ENCODE results near the gene SLC7A5.
"Not testable (repeated sequence)": the region's sequence is repeated elsewhere in the genome, so short reads cannot be mapped to it uniquely, and the experiment has no call there.

The SLC7A5 gene

DNA sequence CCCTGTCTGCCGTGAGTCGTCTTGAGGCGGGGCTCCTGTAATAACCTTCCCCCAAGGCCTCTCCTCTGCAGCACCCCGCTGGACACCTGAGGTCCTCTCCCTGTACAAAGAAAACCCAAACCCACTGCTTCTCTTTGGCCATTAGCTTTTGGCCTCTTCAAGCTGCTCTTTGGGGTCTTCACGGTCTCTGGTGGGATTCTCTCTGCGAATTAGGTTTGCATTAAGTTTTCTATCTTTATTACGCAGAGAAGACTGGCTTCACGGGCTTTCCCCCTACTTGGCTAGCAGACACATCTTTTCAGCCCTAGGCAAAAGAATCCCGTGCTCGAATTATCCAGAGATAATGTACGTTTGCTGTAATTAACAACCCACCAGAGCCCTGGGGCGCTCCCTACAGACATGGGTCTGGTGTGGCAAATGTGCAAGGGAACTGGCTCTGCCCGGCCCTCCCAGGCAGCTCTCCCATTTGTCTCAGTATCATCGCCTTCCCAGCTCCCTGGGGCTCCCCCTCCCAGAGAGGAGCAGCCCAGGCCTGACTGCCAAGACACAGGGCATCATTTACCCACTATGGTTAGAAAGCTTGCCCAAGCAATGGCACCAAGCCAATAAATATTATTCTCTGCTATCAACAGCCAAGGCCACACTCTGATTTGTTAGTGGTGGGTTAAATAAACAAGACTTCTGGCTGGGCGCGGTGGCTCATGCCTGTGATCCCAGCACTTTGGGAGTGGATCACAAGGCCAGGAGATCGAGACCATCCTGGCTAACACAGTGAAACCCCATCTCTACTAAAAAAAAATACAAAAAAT is 78.8 kb downstream of the SLC7A5 start:
- no peaks in the 10 kb centered on the region for H3K79me2 ChIP-seq (ENCODE audit: insufficient read depth, low read length)
- no peak overlapping the region for H3K4me2 ChIP-seq (ENCODE audit: low read length)
- no peak overlapping the region for H3K4me3 ChIP-seq (ENCODE audit: low read depth, low read length, poor library complexity, severe bottlenecking)
- H3K9me2 ChIP-seq (ENCODE audit: low read depth, low read length): no peaks in the 10 kb centered on the region
- no peaks in the 10 kb centered on the region for H3K9me3 ChIP-seq (ENCODE audit: low read length)
- H3K36me3 ChIP-seq (ENCODE audit: insufficient read depth, low read length): no peaks in the 10 kb centered on the region
- no peak overlapping the region for H2AFZ ChIP-seq (ENCODE audit: low read length)
- peaks cover 14% of the 10 kb centered on the region for H3K4me1 ChIP-seq (ENCODE audit: insufficient read depth, low read length, severe bottlenecking)
- H3K9ac ChIP-seq (ENCODE audit: low read length): no peak overlapping the region
- H4K20me1 ChIP-seq (ENCODE audit: insufficient read depth, low read length): no peaks in the 10 kb centered on the region
- no peak for TF ChIP-seq EZH2 (IDR thresholded peaks at IDR 0.05; ENCODE audit: borderline replicate concordance, low read length)
- TF ChIP-seq, protein P1, sequence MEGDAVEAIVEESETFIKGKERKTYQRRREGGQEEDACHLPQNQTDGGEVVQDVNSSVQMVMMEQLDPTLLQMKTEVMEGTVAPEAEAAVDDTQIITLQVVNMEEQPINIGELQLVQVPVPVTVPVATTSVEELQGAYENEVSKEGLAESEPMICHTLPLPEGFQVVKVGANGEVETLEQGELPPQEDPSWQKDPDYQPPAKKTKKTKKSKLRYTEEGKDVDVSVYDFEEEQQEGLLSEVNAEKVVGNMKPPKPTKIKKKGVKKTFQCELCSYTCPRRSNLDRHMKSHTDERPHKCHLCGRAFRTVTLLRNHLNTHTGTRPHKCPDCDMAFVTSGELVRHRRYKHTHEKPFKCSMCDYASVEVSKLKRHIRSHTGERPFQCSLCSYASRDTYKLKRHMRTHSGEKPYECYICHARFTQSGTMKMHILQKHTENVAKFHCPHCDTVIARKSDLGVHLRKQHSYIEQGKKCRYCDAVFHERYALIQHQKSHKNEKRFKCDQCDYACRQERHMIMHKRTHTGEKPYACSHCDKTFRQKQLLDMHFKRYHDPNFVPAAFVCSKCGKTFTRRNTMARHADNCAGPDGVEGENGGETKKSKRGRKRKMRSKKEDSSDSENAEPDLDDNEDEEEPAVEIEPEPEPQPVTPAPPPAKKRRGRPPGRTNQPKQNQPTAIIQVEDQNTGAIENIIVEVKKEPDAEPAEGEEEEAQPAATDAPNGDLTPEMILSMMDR (IDR thresholded peaks at IDR 0.05; ENCODE audit: low read length): no peak
- H3F3A ChIP-seq (ENCODE audit: insufficient read depth, low read length): no peaks in the 10 kb centered on the region
- no peaks in the 10 kb centered on the region; the same call in 1 of the 2 replicates for H3K27me3 ChIP-seq (ENCODE audit: insufficient read depth, low read length)
- no peak overlapping the region for H3K27ac ChIP-seq (ENCODE audit: low read depth, low read length, poor library complexity, severe bottlenecking)

DNA sequence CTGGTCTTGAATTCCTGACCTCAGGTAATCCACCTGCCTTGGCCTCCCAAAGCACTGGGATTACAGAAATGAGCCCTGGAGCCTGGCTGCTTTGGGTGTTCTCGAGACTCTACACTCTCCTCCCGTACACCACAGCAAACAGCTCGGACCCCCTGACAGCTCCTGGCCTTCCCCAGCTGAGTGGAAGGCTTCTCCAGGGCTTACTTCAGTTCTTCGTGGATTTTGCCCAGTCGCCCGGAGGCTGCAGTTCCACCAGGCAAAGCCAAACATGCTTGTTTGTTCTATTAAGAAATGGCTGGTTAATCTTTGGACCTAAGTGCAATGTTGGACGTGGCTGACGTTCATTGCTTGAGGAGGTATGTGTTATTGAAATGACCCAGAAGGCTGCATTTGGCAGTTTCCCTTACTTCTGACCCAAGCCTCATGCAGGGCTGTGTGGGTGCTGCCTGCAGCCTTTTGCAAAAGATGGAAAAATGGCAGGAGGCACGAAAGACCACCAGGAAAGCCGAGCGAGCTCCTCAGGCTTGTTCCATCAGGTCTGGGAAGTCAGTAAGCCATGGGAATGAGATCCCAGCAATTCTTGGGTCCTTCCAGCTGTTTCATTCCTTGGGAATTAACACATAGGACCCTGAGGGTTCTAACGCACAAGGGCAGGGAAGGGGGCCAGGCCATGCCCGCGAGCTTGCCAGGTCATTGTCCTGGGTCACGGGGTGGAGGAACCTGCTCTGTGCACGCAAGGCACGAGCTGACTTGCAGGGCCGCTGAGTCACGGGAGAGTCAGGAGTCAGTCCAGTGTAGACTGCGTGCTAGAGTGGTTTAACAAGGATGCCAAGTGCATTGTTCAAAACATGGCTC is 79.6 kb downstream of the SLC7A5 start:
- Histone ChIP-seq H3K9me3 (ENCODE audit: low read length) (no peaks in the 10 kb centered on the region), H4K20me1 (ENCODE audit: insufficient read depth, low read length) (no peaks in the 10 kb centered on the region), H3K4me3 (ENCODE audit: low read depth, low read length, poor library complexity, severe bottlenecking) (no peak overlapping the region), H3K9me2 (ENCODE audit: low read depth, low read length) (no peaks in the 10 kb centered on the region), H3K27ac (ENCODE audit: low read depth, low read length, poor library complexity, severe bottlenecking) (no peak overlapping the region), H3K27me3 (ENCODE audit: insufficient read depth, low read length) (no peaks in the 10 kb centered on the region), H3K4me1 (ENCODE audit: insufficient read depth, low read length, severe bottlenecking) (peaks cover 10% of the 10 kb centered on the region), H3F3A (ENCODE audit: insufficient read depth, low read length) (no peaks in the 10 kb centered on the region), H2AFZ (ENCODE audit: low read length) (no peak overlapping the region), H3K79me2 (ENCODE audit: insufficient read depth, low read length) (no peaks in the 10 kb centered on the region), H3K4me2 (ENCODE audit: low read length) (no peak overlapping the region), H3K9ac (ENCODE audit: low read length) (no peak overlapping the region), H3K36me3 (ENCODE audit: insufficient read depth, low read length) (no peaks in the 10 kb centered on the region)
- TF ChIP-seq, protein P1 (IDR thresholded peaks at IDR 0.05; ENCODE audit: low read length): no peak
- no peak for TF ChIP-seq EZH2 (IDR thresholded peaks at IDR 0.05; ENCODE audit: borderline replicate concordance, low read length)

DNA sequence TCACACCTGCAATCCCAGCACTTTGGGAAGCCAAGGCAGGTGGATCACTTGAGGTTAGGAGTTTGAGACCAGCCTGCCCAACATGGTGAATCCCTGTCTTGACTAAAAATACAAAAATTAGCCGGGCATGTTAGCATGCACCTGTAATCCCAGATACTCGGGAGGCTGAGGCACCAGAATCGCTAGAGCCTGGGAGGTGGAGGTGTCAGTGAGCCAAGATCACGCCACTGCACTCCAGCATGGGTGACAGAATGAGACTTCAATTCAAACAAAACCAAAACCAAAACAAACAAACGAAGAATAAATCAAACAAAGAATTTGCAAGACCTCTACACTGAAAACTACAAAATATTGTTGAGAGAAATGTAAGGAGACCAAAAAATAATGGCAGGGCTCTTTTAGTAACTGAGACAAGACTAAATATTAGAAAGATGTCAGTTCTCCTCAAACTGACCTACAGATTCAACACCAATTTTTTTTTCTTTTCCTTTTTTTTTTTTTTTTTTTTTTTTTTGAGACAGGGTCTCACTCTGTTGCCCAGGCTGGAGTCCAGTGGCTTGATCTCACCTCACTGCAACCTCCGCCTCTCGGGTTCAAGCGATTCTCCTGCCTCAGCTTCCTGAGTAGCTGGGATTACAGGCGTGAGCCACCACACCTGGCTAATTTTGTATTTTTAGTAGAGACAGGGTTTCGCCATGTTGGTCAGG is 80.4 kb downstream of the SLC7A5 start:
- not testable (repeated sequence) for H3K4me3 ChIP-seq (ENCODE audit: low read depth, low read length, poor library complexity, severe bottlenecking); H3K4me2 ChIP-seq (ENCODE audit: low read length); H3K9ac ChIP-seq (ENCODE audit: low read length); H2AFZ ChIP-seq (ENCODE audit: low read length); H3K9me2 ChIP-seq (ENCODE audit: low read depth, low read length); H4K20me1 ChIP-seq (ENCODE audit: insufficient read depth, low read length); H3K9me3 ChIP-seq (ENCODE audit: low read length); H3K4me1 ChIP-seq (ENCODE audit: insufficient read depth, low read length, severe bottlenecking); H3K27ac ChIP-seq (ENCODE audit: low read depth, low read length, poor library complexity, severe bottlenecking); H3K79me2 ChIP-seq (ENCODE audit: insufficient read depth, low read length); H3F3A ChIP-seq (ENCODE audit: insufficient read depth, low read length); H3K27me3 ChIP-seq (ENCODE audit: insufficient read depth, low read length); H3K36me3 ChIP-seq (ENCODE audit: insufficient read depth, low read length)

- not testable (repeated sequence) for H2AFZ ChIP-seq (ENCODE audit: low read length); H3K27ac ChIP-seq (ENCODE audit: low read depth, low read length, poor library complexity, severe bottlenecking); H3K4me2 ChIP-seq (ENCODE audit: low read length)
Measured at GRCh38 chr16:87787451-87788091, 81.7 kb downstream of the SLC7A5 start.

More at GRCh38 chr16:87787451-87788091, 81.7 kb downstream of the SLC7A5 start:
- H3K79me2 ChIP-seq (ENCODE audit: insufficient read depth, low read length); H4K20me1 ChIP-seq (ENCODE audit: insufficient read depth, low read length); H3K9me2 ChIP-seq (ENCODE audit: low read depth, low read length); H3K27me3 ChIP-seq (ENCODE audit: insufficient read depth, low read length); H3F3A ChIP-seq (ENCODE audit: insufficient read depth, low read length); H3K36me3 ChIP-seq (ENCODE audit: insufficient read depth, low read length); H3K9me3 ChIP-seq (ENCODE audit: low read length); H3K4me3 ChIP-seq (ENCODE audit: low read depth, low read length, poor library complexity, severe bottlenecking); H3K9ac ChIP-seq (ENCODE audit: low read length): not testable (repeated sequence)
- H3K4me1 ChIP-seq (ENCODE audit: insufficient read depth, low read length, severe bottlenecking): peaks cover 22% of the 10 kb centered on the region
